Endothelial cell of umbilical vein (primary cell): ENCODE measurements around the gene ZDHHC14.

Source experiments
- GATA2 ChIP-seq: IDR thresholded peaks from 2 replicates; pipeline ENCODE4 v1.7.0; 2011; ENCODE audit warnings: low read depth, mild to moderate bottlenecking, moderate library complexity, mixed read lengths, low read length; ENCODE audit not compliant: insufficient read length, insufficient read depth
- TF ChIP-seq, protein P1 (sequence below), 2 donors: IDR thresholded peaks; 1 replicate in 1 of 2; 2 replicates in 1 of 2; pipeline ENCODE4 v1.5.1; 2011; ENCODE audit warnings: low read length in 2 of 2, mild to moderate bottlenecking in 2 of 2, moderate library complexity in 2 of 2, control low read depth in 1 of 2, inconsistent platforms in 1 of 2, low read depth in 1 of 2; ENCODE audit not compliant: insufficient read depth in 1 of 2; ENCODE audit errors: extremely low read depth in 1 of 2

DNA sequence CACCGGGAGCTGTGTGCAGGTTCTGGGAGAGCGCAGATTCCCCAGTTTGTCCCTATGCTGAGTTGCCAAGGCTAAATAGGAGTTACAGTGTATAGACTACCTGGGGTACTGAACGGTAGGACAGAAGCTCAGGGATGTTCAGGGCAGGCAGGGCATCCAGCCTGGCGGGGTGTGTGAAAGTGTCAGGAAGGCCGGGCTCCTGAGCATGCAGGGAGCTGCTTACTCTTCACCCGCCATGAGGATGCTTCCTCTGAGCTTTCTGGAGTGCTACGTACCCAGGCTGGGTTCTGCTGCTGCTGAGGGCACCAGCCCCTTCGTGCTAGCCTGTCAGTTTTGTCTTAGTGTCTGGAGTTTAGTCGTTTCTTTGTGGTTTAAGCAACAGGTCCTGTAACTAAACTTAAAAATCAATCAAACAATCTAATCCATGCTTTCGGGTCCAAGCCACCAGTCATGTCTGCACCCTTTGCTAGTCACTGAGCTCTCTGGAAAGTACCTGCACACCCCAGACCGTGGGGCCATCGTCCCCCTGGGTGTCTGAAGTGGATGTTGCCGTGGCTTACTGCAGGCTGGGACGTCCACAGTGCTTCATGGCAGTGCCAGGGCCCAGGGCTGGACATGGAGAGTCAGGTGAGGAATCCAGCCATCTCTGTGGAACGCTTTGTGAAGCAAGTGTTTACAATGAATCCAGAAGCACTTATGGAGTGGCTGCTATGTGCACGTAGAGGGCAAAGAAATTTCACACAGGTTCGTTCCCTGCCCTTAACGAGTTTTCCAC, 221.7 kb downstream of the ZDHHC14 start:
- TF ChIP-seq, protein P1, sequence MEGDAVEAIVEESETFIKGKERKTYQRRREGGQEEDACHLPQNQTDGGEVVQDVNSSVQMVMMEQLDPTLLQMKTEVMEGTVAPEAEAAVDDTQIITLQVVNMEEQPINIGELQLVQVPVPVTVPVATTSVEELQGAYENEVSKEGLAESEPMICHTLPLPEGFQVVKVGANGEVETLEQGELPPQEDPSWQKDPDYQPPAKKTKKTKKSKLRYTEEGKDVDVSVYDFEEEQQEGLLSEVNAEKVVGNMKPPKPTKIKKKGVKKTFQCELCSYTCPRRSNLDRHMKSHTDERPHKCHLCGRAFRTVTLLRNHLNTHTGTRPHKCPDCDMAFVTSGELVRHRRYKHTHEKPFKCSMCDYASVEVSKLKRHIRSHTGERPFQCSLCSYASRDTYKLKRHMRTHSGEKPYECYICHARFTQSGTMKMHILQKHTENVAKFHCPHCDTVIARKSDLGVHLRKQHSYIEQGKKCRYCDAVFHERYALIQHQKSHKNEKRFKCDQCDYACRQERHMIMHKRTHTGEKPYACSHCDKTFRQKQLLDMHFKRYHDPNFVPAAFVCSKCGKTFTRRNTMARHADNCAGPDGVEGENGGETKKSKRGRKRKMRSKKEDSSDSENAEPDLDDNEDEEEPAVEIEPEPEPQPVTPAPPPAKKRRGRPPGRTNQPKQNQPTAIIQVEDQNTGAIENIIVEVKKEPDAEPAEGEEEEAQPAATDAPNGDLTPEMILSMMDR (IDR thresholded peaks at IDR 0.05; ENCODE audit: extremely low read depth in 1 of 2, insufficient read depth in 1 of 2, low read depth in 1 of 2, low read length in 2 of 2): no peak
- TF ChIP-seq GATA2: no peak
